ENCODE measurements around the gene PPP1R1C.

DNA sequence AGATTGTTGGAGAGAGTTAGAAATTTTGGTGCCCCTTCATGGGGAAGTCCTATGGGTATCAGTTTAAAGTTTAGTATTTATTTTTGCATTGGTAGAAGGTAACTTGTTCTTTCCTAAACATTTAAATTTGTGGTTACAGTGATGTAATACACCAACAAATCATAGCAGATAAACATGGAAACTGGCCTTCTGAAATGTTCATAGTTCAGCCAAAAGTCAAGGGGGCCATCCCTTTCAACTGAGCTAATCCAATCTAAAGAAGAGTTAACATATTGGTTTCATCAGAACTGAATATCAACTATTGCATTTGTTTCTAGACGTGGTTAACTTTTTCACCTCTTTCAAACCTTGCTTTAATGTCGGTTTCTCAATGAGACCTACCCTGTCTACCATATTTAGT lies 46.3 kb downstream of the PPP1R1C start:
- TF ChIP-seq, protein P1, sequence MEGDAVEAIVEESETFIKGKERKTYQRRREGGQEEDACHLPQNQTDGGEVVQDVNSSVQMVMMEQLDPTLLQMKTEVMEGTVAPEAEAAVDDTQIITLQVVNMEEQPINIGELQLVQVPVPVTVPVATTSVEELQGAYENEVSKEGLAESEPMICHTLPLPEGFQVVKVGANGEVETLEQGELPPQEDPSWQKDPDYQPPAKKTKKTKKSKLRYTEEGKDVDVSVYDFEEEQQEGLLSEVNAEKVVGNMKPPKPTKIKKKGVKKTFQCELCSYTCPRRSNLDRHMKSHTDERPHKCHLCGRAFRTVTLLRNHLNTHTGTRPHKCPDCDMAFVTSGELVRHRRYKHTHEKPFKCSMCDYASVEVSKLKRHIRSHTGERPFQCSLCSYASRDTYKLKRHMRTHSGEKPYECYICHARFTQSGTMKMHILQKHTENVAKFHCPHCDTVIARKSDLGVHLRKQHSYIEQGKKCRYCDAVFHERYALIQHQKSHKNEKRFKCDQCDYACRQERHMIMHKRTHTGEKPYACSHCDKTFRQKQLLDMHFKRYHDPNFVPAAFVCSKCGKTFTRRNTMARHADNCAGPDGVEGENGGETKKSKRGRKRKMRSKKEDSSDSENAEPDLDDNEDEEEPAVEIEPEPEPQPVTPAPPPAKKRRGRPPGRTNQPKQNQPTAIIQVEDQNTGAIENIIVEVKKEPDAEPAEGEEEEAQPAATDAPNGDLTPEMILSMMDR (conservative IDR thresholded peaks at IDR 0.05 in 1 of 2, IDR thresholded peaks at IDR 0.05 in 1 of 2; ENCODE audit: extremely low read depth in 1 of 2, insufficient read depth in 1 of 2, low read depth in 1 of 2, low read length in 2 of 2), result no peak
- TF ChIP-seq EZH2 (IDR thresholded peaks at IDR 0.05; ENCODE audit: borderline replicate concordance, low read length), result no peak

All from mammary epithelial cell (primary cell).